ENCODE measurements around the gene SDE2.

DNA sequence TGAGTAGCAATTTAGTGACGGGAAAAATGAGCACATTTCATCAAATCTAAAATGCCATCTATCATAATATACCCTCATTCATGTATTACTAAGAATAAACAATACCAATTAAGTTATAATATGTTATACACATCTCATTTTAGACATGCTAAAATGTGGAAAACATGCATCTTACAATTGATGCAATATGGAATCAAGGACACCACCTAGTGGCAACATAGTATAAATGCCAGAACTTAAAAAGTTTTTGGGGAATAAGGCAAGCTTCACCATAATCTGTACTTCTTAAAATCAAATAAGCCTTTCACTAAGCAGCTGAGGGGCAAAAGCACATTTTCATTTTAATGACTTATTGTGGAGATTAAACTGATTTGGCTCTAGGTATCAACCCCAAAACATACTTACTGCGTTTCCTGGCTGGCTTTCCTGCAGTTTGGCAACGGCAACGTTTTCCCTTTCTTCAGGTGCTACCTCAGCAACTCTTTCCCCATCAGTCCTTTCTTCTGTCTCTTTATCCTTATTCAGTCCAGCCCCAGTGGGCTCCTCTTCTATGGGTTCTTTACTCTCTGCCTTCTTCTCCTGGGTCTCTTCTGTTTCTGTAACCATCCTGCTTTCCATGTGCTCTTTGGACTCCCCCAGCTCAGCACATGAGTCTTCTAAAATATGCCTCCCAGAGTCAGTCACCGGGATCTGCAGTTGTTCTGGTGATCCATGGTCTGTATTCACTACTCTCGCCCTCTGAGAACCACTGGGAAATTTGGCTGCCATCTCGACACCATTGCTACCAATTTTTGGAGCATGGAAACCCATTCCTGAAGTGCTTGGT is 11.4 kb downstream of the SDE2 start:
- TF ChIP-seq CHD1 (IDR thresholded peaks at IDR 0.05; ENCODE audit: low read depth, low read length) (no peak), POLR2A (IDR thresholded peaks at IDR 0.05; ENCODE audit: low read depth, low read length) (no peak), BHLHE40 (IDR thresholded peaks at IDR 0.05; ENCODE audit: low read depth, low read length) (no peak), RCOR1 (IDR thresholded peaks at IDR 0.05; ENCODE audit: insufficient replicate concordance, low read length) (no peak), MXI1 (IDR thresholded peaks at IDR 0.05; ENCODE audit: borderline replicate concordance, low read depth, low read length) (no peak), MAFK (IDR thresholded peaks at IDR 0.05; ENCODE audit: low read depth, low read length) (no peak)
- TF ChIP-seq, protein P1, sequence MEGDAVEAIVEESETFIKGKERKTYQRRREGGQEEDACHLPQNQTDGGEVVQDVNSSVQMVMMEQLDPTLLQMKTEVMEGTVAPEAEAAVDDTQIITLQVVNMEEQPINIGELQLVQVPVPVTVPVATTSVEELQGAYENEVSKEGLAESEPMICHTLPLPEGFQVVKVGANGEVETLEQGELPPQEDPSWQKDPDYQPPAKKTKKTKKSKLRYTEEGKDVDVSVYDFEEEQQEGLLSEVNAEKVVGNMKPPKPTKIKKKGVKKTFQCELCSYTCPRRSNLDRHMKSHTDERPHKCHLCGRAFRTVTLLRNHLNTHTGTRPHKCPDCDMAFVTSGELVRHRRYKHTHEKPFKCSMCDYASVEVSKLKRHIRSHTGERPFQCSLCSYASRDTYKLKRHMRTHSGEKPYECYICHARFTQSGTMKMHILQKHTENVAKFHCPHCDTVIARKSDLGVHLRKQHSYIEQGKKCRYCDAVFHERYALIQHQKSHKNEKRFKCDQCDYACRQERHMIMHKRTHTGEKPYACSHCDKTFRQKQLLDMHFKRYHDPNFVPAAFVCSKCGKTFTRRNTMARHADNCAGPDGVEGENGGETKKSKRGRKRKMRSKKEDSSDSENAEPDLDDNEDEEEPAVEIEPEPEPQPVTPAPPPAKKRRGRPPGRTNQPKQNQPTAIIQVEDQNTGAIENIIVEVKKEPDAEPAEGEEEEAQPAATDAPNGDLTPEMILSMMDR (conservative IDR thresholded peaks at IDR 0.05; ENCODE audit: low read depth, low read length): peak; percentile 75
- TF ChIP-seq, protein P2, sequence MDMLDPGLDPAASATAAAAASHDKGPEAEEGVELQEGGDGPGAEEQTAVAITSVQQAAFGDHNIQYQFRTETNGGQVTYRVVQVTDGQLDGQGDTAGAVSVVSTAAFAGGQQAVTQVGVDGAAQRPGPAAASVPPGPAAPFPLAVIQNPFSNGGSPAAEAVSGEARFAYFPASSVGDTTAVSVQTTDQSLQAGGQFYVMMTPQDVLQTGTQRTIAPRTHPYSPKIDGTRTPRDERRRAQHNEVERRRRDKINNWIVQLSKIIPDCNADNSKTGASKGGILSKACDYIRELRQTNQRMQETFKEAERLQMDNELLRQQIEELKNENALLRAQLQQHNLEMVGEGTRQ (IDR thresholded peaks at IDR 0.05; ENCODE audit: low read depth, low read length): no peak
- TF ChIP-seq, protein P3, sequence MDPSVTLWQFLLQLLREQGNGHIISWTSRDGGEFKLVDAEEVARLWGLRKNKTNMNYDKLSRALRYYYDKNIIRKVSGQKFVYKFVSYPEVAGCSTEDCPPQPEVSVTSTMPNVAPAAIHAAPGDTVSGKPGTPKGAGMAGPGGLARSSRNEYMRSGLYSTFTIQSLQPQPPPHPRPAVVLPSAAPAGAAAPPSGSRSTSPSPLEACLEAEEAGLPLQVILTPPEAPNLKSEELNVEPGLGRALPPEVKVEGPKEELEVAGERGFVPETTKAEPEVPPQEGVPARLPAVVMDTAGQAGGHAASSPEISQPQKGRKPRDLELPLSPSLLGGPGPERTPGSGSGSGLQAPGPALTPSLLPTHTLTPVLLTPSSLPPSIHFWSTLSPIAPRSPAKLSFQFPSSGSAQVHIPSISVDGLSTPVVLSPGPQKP (IDR thresholded peaks at IDR 0.05; ENCODE audit: borderline replicate concordance, low read depth, low read length): no peak

Measured in IMR-90 (cell line).